SHP77 treated with DMSO at 0.1 percent for 48 hours (cell line): Measurements from ENCODE around the gene AKR1C8.

Experiments
- DNase-seq: peaks from one replicate; lab custom pipeline; 2025; lab: John Stamatoyannopoulos, UW

The AKR1C8 gene

DNA sequence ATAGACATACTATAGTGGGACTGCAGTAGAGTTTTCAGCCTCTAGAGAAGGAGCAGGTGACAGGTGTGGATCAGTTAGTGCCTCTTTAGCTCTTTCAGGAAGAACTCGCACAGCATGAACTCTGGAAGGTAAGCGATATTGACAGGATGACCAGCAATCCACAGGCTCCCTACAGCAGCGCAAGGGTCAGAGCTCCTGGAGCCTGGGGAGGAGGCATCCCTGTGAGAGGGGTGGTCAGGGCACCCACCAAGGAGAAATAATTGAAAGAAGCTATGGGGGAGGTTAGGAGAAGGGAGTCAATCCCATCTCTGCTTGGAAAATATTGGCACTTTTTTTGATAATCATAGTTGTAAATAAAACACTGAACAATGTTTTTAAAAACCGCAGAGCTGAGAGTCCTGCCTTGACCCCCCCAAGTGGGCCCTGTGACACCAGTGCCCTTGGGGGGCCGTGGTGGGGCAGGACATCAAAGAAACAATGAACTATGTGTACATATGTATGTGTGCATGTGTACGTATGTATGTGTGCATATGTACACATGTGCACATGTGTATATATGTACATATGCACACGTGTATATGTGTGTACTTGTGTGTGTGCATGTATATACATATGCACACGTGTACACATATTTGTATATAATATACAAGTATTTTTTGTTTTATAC is 77.0 kb downstream of the AKR1C8 start:
- no peak for DNase-seq

- no peak for DNase-seq
These were observed 78.4 kb downstream of the AKR1C8 start for GRCh38 chr10:5106553-5106952.

DNA sequence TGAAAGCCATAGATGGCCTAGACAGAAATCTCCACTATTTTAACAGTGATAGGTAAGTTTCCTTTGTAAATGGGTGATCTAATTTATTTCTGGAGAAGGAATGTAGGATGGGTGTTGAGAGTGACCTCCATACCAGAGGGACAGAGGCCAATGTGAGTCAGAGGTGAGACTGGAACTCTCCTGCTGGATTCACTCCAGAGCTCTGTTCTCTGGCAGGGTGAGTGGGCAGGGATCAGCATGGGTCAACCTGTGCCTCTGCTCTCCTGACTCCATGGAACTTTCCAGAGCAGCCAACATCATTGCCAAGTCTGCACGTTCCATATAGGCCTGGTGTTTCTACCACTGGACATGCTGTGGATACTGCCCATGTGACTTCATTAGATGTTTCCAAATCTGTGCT is 79.3 kb downstream of the AKR1C8 start:
- DNase-seq: no peak
